SU-DHL-6 (cell line): ENCODE data around the gene NENF.

Source experiments
- H2AFZ ChIP-seq: fragments of 200-600 bp; sonication (generic); 2 replicates; pipeline ENCODE4 v1.6.1; 2014; ENCODE audit warnings: low read depth, mild to moderate bottlenecking, moderate library complexity, mixed read lengths, antibody characterized with exemption, low read length; ENCODE audit not compliant: severe bottlenecking
- H3F3A ChIP-seq: fragments of 200-600 bp; shearing (Covaris generic); 2 replicates; pipeline ENCODE4 v1.6.0; 2016; ENCODE audit warnings: antibody characterized with exemption, mild to moderate bottlenecking; ENCODE audit not compliant: insufficient read depth
- H3K27ac ChIP-seq: fragments of 200-600 bp; sonication (generic); 2 replicates; pipeline ENCODE4 v1.5.1; 2016; ENCODE audit warnings: low read depth, mild to moderate bottlenecking, low read length, moderate library complexity, mixed read lengths
- H3K27me3 ChIP-seq: fragments of 200-600 bp; sonication (generic), shearing (Covaris generic); 2 replicates; pipeline ENCODE4 v1.6.0; 2014; ENCODE audit warnings: mild to moderate bottlenecking, low read length
- H3K36me3 ChIP-seq: fragments of 200-600 bp; sonication (generic); 2 replicates; pipeline ENCODE4 v1.6.1; 2014; ENCODE audit warnings: mild to moderate bottlenecking, low read length, mixed read lengths
- H3K4me2 ChIP-seq: fragments of 300-600, 200-600 bp; shearing (Covaris generic), sonication (generic); 2 replicates; pipeline ENCODE4 v1.6.0; 2014; ENCODE audit warnings: low read length, low read depth, mild to moderate bottlenecking; ENCODE audit not compliant: poor library complexity, severe bottlenecking
- H3K4me3 ChIP-seq: fragments of 200-600 bp; sonication (generic); 2 replicates; pipeline ENCODE4 v1.5.1; 2014; ENCODE audit warnings: antibody characterized with exemption, low read length, mild to moderate bottlenecking, mixed read lengths; ENCODE audit not compliant: insufficient read depth, poor library complexity, severe bottlenecking
- H3K79me2 ChIP-seq: fragments of 200-600 bp; sonication (generic); 2 replicates; pipeline ENCODE4 v1.6.1; 2014; ENCODE audit warnings: mild to moderate bottlenecking, low read length, moderate library complexity; ENCODE audit not compliant: insufficient read depth
- H3K9ac ChIP-seq: fragments of 200-600 bp; sonication (generic); 2 replicates; pipeline ENCODE4 v1.7.0; 2014; ENCODE audit warnings: mild to moderate bottlenecking, low read length
- H3K9me2 ChIP-seq: fragments of 200-600 bp; sonication (generic); replicated peaks from 2 replicates; pipeline ENCODE4 v1.6.1; 2014; ENCODE audit warnings: low read length; ENCODE audit not compliant: insufficient read depth
- H3K9me3 ChIP-seq: fragments of 200-600 bp; sonication (generic); 2 replicates; pipeline ENCODE4 v1.6.1; 2014; ENCODE audit warnings: low read length, mixed read lengths; ENCODE audit not compliant: insufficient read depth
- H4K20me1 ChIP-seq: fragments of 200-600 bp; sonication (generic); 2 replicates; pipeline ENCODE4 v1.6.1; 2014; ENCODE audit warnings: low read depth, mild to moderate bottlenecking, antibody characterized with exemption, low read length, moderate library complexity, mixed read lengths
- EZH2phosphoT487 ChIP-seq: fragments of 200-600 bp; sonication (generic), shearing (Covaris generic); conservative IDR thresholded peaks from 2 replicates; pipeline ENCODE4 v1.6.1; 2018; ENCODE audit warnings: mild to moderate bottlenecking, antibody characterized with exemption, low read length, moderate library complexity, mixed read lengths
- TF ChIP-seq, protein P1 (sequence below): fragments of 200-600 bp; sonication (generic); IDR thresholded peaks from one replicate; pipeline ENCODE4 v1.5.1; 2017; ENCODE audit warnings: antibody characterized with exemption, mild to moderate bottlenecking, low read length, moderate library complexity; ENCODE audit not compliant: insufficient read depth, poor library complexity, severe bottlenecking

The NENF gene

GRCh38 chr1:212412374-212412773 is 20.3 kb upstream of the NENF start:
- Histone ChIP-seq H3K27me3 (no peaks in the 10 kb centered on the region), H4K20me1 (no peaks in the 10 kb centered on the region), H3K27ac (no peak overlapping the region), H3K4me2 (peak overlapping the region; percentile 66), H3K9ac (no peak overlapping the region), H3K79me2 (peaks cover 25% of the 10 kb centered on the region), H3F3A (no peaks in the 10 kb centered on the region), H3K9me3 (no peaks in the 10 kb centered on the region), H3K36me3 (no peaks in the 10 kb centered on the region), H3K9me2 (no peaks in the 10 kb centered on the region), H2AFZ (no peak overlapping the region), H3K4me3 (no peak overlapping the region)
- TF ChIP-seq, protein P1, sequence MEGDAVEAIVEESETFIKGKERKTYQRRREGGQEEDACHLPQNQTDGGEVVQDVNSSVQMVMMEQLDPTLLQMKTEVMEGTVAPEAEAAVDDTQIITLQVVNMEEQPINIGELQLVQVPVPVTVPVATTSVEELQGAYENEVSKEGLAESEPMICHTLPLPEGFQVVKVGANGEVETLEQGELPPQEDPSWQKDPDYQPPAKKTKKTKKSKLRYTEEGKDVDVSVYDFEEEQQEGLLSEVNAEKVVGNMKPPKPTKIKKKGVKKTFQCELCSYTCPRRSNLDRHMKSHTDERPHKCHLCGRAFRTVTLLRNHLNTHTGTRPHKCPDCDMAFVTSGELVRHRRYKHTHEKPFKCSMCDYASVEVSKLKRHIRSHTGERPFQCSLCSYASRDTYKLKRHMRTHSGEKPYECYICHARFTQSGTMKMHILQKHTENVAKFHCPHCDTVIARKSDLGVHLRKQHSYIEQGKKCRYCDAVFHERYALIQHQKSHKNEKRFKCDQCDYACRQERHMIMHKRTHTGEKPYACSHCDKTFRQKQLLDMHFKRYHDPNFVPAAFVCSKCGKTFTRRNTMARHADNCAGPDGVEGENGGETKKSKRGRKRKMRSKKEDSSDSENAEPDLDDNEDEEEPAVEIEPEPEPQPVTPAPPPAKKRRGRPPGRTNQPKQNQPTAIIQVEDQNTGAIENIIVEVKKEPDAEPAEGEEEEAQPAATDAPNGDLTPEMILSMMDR, result no peak
- no peak for TF ChIP-seq EZH2phosphoT487

DNA sequence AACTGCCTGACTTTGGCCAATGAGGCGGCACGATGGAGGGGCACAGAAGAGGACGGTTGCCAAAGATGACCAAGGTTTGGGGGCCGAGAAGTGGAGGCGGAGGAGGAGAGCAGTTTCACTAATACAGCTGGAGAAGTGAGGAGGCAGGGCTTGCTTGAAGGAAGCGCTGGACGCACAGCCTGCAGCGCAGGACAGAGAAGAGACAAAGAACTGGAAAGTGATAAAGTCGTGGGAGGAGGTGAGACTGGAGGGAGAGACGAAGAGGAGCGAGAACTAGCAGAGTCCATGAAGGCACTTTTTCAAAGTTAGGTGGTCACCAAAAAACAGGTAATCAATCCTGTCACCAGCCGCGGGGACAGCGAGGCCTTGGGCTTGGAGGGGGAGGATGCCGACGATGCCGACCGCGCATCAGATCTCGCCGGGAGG is 18.8 kb upstream of the NENF start:
- TF ChIP-seq EZH2phosphoT487, result no peak
- TF ChIP-seq, protein P1, result no peak
- peak overlapping the region; percentile 80 for H3K9ac ChIP-seq

DNA sequence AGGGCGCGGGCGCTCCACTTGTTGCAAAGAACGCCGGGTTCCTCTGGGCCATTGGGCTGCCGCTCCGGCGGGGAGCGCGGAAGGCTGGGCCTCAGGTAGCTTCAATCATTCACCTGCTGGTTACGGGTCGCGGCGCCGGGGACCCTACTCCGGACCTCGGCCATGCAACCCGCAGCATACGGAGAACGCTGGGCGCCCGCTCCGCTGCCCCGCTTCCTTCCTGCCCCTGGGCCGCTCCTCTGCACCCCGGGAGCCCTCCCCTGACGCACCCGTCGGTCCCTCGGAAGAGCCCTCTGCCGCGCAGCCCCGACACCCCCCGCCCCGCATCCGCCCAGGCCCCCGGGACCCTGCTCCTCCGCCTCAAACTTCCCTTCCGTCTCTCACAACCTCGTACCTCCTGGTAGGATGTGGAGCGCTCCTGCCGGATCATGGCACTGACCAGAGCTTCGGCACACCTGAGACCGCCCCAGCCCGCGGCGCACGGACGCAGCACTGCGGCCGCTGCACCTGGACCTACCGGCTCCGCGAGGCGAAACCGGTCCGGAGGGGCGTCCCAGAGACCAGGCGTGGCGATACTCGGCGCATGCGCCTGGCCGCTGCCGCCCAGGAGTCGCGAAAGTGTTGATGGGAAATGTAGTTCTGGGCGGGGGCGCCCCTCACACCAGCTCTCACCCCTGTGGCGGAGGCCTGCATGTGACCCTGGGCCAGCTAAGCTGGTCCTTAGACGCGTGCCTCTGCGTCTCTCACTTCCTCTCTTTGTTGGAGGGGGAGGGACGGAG is 18.2 kb upstream of the NENF start, which contains the start of gene PACC1:
Gene PACC1, minus strand, starts transcription at position 559 of the 779 bp plus-strand sequence. Its CDS starts 129 bp downstream, at position 430.
- Histone ChIP-seq H3F3A (no peaks in the 10 kb centered on the region), H3K4me3 (peak within 1 kb of the TSS; percentile 83), H3K9me3 (no peaks in the 10 kb centered on the region), H3K36me3 (no peaks in the 10 kb centered on the region), H3K9ac (peak within 1 kb of the TSS; percentile 80), H3K27ac (peak within 1 kb of the TSS; percentile 17; the same call in 1 of the 2 replicates), H3K9me2 (no peaks in the 10 kb centered on the region), H4K20me1 (no peaks in the 10 kb centered on the region), H3K79me2 (peaks cover 25% of the 10 kb centered on the region), H2AFZ (peak within 1 kb of the TSS; percentile 88), H3K27me3 (no peaks in the 10 kb centered on the region), H3K4me2 (peak within 1 kb of the TSS; percentile 73)
- no peak for TF ChIP-seq EZH2phosphoT487
- TF ChIP-seq, protein P1, result no peak

More for the DNA sequence above, 18.8 kb upstream of the NENF start:
- H3K9me2 ChIP-seq, result no peaks in the 10 kb centered on the region
- no peaks in the 10 kb centered on the region for H3K36me3 ChIP-seq
- no peak overlapping the region for H3K27ac ChIP-seq
- H4K20me1 ChIP-seq, result no peaks in the 10 kb centered on the region
- H3K4me3 ChIP-seq, result peak overlapping the region; percentile 83
- H3K9me3 ChIP-seq, result no peaks in the 10 kb centered on the region
- peak overlapping the region; percentile 88 for H2AFZ ChIP-seq
- peak overlapping the region; percentile 66 for H3K4me2 ChIP-seq
- no peaks in the 10 kb centered on the region for H3F3A ChIP-seq
- H3K27me3 ChIP-seq, result no peaks in the 10 kb centered on the region
- peaks cover 25% of the 10 kb centered on the region for H3K79me2 ChIP-seq
